GM18519 (cell line): ENCODE results near the gene VWA2.

Experiments used
- ATAC-seq: cut with Tn5 transposase; IDR thresholded peaks from one replicate; pipeline ENCODE4 v1.9.1; 2021; ENCODE audit warnings: mild to moderate bottlenecking, moderate library complexity; ENCODE audit not compliant: unreplicated experiment, low FRiP score

VWA2 gene

DNA sequence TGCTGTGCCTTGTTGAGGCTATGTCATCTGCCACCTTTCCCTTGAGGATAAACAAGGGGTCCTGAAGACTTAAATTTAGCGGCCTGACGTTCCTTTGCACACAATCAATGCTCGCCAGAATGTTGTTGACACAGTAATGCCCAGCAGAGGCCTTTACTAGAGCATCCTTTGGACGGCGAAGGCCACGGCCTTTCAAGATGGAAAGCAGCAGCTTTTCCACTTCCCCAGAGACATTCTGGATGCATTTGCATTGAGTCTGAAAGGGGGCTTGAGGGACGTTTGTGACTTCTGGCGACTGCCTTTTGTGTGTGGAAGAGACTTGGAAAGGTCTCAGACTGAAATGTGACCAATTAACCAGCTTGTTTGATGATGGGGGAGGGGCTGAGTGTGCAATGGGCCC lies 52.5 kb downstream of the VWA2 start:
- no peak for ATAC-seq

DNA sequence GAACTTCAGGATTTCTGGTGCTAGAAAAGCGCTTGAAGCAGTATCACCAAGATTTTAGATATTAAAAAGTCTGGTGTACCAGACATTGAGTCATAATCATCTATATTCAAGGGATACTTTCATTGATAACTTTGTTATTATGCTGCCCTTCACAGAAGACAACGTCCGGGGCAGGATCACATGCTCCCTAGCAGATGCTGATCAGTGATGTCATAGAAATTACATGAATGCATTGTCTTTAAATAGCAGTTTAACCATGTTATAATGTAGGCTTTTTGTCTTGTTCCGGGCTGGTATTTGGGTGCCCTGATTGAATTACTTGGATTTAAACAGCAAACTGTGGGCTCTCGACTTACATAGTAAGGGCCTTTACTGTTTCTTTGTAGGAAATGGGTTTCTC lies 54.0 kb downstream of the VWA2 start:
- no peak for ATAC-seq

DNA sequence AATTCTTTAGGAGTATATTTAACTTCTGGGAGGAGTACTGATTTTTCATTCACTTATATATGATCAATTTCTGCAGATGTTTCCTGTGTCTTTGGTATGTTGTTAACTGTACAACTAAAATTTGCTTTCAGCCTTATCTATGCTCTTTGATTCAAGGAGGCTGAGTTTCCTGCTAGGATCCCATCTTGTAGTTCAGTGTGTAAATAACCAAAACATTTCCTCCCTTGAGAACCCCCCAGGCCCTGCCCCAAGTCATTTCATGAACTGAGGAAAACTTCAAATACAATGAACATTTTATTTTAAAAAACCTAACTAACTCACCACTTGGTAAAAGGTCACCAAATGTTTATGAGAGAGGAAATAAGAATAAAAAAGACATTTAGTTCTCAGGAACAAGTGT lies 55.5 kb downstream of the VWA2 start:
- ATAC-seq = no peak

DNA sequence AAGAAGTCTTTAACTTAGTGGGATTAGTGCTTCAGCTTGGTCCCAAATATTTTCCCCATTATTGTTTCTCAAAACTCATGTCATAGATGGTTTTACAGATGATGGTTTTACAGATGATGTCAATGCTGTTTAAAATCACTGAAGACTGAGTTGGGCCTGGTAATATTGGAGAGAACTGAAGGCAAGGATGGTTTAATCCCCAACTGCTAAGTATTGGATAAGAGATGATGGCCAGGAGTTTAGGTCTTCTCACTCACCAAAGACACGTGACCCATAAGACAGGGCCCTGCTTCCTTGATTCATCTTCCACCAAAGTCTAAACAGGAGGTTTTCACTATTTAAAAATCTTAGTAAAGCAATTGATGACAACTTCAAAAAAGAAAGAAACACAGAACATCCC lies 56.3 kb downstream of the VWA2 start:
- ATAC-seq = no peak

DNA sequence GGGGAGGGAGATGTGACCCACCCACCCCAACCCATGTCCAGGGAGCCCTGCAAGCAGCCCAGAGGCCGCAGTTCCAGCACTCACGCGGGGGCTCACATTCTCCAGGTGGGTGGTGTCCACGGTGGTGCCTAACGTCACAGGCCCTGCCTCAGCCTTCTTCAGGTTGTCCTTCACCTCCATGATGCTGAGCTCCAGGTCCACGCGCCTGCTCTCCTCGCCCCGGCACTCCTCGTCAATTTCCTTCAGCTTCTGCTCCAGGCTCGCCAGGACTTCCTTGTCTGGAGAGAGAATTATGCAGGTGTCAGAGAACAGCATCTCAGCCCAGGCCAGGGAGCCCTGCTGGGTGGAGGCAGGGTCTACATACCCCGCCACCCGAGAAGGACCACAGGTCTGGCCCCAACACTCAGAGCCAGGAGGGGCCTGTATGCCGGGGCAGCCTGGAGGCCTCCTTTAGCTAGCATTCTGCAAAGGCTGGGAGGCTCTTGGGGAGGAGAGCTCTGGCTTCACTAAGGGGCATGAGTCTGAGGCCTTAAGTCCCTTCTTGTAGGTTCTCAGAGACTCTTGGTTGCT lies 58.2 kb downstream of the VWA2 start:
- ATAC-seq = no peak

DNA sequence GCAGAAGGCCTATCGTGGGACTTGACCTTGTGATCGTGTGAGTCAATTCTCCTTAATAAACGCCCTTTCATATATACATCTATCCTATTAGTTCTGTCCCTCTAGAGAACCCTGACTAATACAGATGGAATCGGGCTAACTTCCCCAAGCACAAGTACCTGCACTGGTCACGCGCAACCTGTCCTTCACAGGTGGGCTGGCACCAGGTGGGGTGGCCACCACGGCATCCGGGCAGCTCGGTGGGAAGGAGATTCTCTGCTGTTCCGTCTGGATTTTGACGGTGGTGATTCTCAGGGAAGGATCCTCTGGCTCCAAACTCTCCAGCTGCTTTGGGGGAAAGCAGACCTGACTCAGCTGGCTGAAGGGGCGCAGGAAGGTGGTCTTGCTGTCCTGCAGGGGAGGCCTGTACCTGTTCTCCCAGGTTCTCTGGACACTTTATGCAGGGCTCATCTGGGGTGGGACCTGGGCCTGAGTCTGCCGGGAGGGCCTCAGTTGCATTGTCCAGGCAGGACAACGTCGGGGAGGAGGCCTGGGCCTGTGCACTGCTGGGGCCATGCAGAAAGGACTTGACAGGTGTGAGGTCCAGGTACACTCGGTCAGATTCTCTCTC lies 61.1 kb downstream of the VWA2 start:
- no peak for ATAC-seq

DNA sequence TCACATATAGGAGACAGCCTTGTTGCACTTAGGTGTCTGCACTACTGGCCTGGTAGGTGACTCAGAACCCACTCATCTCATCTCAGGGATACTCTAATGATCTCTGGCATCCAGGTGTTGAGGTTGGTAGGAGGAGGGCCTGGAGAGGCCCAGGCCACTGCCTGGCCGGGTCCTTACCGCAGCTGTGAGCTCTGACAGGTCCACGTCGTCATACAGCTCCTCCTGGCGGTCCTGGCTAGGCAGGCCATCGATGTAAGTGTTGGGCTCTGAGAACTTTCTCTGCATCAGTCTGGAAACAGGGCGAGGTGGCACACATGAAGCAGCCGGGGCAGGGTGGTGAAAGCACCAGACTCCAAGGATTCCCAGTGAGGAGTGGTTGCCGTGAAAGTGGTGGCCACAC lies 62.1 kb downstream of the VWA2 start:
- no peak for ATAC-seq

DNA sequence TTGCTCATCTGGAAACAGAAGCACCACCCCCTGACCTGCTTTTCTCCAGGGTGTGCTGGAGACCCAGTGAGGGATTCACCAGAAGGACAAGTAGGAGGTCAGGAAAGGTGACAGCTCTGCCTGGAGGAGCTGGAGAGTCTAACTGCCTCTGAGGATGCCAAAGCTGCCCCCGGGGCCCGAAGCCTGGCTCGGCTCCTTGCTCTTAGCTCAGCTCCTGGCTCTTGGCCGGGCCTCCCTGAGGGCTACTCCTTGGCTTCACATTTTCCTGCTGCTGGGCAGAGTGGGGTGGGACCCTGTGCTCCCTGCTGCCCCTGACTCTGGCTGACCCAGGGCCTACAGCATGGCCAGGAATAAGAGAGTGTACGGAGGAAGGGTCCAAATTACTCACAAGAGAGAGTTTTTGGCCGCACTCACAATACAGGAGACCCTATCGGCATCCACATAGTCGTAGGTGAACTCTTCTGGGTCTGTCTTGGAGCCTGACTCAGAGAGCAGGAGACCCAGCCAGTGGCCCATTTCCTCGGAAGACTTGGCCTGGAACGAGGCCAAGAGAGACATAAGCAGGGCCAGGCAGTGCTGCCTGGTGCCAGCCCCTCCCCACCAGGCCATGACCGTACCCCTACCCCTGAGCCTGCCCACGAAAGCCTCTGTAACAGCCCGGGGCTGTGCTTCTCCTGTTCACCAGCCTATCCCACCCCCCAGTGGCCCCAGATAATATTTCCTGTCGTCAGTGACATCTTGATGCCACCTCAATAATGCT lies 63.1 kb downstream of the VWA2 start:
- no peak for ATAC-seq

DNA sequence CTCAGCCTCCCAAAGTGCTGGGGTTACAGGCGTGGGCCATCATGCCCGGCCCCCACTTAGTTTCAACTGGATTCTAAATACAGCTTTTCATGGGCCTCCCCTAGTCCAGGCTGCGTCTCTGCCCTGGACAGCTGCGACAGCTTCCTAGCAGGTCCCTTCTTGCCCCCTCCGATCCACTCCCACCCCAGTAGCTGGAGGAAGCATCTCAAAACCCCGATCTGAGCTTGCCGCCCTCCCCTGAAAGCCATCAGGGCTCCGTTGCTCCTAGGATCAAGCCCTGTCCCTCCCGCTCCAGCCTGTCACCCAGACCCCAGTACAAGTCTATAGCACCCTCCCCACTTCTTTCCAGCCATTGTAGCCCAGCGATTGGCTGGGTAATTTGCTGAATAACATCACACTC lies 64.5 kb downstream of the VWA2 start:
- no peak for ATAC-seq

DNA sequence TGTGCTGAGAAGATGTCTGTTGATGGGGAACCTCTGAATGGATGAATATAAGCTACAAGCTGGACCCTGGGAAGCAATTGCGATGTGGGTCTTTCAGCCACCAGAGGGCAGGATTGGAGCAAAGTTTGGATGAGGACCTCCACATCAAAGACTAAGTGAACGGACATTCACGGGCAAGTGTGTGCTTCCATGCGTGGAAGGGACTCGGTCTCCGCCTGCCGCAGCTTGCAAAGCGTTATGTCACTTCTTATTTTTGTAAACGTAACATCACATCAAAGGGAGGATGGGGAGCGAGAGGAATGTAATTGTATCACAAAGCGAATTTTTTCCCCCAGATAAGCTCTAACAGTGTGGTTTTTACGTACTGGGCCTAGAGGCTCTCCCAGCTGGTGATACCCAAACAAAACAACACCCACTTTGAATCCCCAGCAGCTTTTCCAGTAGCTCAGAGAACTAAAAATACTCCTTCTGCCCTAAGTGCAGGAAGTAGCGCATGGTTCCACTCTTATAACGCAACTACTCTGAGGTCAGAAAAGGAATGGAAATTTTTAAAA lies 65.0 kb downstream of the VWA2 start:
- peak; percentile 84 for ATAC-seq

DNA sequence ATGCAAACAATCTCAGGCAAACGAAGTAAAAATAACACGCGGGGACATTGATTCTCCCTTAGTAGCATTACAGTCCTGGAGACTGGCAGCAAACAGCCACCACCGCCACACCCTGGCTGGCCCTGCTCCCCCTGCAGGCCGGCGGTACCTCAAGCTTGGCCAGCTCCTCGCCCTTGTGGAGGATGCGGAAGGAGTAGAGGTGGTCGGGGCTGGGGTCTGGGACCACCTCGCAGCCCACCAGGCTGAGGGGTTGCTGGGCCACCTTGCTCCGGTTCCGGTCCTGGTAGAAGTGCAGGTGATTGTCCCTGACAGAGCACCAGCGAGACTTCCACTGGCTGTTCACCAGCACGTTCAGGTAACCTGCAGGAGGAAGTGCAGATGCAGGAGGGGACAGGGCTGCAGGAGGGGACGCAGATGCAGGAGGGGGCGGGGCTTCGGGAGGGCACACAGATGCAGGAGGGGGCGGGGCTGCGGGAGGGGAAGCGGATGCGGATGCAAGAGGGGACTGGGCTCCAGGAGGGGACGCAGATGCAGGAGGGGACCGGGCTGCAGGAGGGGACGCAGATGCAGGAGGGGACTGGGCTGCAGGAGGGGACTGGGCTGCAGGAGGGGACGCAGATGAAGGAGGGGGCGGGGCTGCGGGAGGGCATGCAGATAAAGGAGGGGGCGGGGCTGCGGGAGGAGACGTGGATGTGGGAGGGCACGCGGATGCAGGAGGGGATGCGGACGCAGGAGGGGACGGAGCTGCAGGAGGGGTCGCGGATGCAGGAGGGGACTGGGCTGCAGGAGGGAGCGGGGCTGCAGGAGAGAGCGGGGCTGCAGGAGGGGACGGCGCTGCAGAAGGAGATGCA lies 65.7 kb downstream of the VWA2 start:
- ATAC-seq = peak; percentile 38

DNA sequence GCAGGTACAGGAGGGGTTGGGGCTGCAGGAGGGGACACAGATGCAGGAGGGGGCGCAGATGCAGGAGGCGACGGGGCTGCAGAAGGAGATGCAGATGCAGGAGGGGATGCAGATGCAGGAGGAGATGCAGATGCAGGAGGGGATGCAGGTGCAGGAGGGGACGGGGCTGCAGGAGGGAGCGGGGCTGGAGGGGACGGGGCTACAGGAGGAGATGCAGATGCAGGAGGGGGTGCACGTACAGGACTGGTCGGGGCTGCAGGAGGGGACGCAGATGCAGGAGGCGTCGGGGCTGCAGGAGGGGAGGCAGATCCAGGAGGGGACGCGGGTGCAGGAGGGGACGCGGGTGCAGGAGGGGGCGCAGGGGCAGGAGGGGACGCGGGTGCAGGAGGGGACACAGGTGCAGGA lies 66.5 kb downstream of the VWA2 start:
- no peak for ATAC-seq

DNA sequence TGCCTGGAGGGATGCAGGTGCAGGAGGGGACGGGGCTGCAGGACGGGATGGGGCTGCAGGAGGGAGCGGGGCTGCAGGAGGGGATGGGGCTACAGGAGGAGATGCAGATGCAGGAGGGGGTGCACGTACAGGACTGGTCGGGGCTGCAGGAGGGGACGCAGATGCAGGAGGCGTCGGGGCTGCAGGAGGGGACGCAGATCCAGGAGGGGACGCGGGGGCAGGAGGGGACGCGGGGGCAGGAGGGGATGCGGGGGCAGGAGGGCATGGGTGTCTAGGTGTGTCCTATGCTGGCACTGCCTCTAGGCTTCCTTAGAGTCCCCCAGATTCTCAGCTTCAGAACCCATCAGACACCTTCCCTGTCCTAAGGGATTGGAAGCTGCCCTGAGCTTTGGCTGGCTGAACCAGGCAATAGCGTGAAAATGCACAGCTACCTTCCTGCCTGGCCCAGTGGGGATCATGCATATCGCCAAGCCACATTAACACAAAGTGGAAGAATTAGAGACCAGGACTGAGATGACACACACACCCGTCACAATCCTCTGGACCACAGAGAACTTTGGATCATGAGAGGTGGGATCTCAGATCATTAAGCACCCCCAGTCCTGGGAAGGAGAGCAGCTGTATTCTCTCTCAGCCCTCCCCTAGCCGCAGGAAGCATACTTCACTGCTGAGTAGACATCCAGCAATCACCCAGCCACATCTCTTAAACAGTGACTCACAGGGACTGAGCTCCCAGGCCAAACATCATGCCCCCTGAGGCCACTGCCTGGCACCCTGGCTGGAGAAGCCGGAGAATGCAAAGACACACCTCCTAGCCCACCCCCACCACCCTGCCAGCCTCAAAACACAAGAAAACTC lies 67.3 kb downstream of the VWA2 start:
- ATAC-seq = no peak

DNA sequence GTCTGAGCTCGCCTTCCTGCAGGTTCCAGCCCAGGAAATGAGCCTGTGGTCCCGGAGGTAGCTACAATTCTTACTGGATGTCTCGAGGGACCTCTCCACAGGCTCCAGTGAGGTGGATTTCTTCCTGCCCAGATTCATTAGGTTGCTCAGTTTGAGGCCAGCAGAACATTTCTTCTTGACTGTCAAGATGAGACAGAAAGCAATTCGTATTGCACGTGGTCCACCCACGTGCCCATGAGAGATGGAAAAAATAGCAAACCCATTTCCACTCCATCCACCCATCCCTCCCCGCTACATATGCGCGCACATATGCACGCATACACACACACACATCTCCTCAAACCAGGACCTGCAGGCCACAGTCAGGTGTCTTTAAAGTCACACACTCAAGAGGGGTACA lies 68.7 kb downstream of the VWA2 start:
- no peak for ATAC-seq

DNA sequence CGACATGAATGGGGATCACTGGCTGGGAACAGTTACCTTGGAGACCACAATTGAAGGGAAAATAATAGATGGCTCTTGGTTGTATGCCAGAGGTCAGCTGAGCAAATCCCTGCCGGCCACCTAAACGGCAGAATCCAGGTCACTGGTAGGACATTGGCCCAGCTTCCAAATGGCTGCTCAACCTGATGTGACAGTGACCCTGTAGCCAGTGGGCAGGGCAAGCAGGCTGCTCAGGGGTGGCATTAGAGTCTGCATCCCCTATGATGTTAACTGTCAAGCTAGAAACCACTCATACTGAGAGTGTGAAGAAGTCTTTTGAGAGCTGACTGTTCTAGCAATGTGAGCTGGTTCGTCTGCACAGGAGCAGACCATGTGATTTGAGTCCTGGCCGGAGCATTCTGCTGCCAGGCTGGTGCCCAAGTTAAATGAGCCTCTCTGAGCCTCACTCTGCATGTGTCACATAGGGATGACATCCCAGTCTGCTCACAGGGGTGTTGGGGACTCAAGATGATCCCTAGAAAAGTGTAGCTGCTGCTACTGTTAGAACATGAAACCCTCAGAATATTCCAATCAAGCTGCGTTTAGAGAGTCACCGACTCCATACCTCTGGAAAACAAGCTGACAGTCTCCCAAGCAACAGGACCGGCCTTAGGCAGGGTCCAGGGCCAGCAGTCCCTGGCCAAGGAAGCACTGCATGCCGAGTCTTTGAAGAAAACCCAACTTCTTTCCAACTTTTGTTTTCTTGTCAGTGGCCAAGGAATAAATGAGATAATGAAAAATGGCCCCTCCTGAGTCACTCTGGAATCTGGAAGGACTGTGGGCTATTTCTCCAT lies 69.7 kb downstream of the VWA2 start:
- no peak for ATAC-seq

DNA sequence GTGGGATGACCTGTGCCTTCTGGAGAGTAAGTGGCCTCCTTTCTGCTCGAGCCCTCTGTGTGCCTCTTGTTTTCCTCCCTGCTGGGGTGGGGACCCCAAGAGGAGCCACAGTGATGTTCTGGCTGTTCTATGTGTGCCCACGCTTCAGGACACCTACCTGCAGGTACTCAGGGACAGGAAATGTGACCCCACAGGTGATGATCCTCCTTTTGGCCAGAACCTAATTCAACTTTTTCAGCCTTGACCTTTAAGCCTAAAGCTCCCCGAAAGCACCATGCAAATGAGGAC lies 70.3 kb downstream of the VWA2 start:
- no peak for ATAC-seq

DNA sequence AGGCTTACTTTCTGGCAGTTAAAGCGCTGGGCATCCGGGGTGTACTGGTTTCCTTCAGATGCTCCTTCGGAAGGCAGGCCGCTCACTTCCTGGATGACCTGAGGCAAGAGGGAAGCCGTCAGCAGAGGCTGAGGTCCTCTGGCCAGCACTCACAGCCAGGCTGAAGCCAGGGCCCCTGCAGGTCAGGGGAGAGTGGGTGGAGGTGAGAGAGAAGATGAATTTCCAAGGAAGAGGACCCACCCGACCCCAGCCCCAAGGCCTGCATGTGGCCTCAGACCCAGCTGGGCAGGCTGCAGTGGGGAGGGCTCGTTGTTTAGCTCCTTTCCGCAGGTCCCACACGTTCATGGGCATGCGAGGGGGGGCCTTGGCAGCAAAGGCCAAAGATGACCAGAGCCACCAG lies 71.3 kb downstream of the VWA2 start:
- no peak for ATAC-seq

DNA sequence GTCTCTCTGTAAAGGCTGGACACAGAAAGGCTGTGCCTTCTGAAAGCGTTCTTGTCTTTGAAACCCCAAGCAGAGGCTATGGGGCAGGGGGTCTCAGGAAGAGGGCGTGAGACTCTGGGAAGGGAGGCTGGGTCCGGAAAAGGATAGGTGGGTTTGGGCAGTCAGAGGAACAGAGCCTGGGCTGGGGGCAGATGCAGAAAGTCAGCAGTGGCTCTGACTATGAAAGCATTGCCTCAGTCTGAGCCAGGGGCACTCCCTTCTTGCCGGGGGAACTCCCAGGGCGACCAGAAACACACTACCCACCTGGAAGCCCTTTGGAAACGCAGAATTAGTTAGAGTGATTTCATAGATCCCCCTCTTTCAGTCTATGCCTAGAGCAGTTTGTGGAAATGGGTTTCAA lies 72.0 kb downstream of the VWA2 start:
- ATAC-seq = no peak

DNA sequence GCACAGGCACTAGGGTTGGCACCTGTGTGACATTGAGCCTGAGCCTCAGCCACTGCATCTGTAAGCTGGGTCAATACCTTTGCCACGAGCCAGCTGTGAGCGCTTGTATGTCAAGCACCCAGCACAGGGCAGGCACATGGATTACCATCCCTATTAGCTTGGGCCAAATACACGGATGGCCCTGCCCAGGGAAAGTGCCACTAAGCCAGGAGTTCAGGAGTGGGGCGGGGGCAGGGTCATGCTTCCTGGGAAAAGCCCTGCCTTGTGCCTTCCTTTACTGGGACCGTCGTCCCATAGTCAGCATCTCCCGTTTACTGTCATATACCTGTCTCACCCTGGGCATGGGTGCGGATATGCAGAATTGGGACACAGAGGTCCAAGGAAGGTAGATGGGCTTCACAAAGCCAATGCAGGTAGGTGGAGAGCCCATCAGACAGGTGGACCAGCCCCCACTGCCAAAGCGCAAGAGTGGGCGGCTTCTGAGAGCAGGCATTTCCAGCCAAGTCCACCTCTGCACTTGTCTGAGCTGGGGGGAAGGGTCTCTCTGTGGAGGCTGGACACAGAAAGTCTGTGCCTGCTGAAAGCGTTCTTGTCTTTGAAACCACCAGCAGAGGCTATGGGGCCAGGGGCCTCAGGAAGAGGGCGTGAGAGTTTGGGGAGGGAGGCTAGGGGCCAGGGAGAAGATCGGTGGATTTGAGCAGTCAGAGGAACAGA lies 72.6 kb downstream of the VWA2 start:
- no peak for ATAC-seq
